Erythroblast (primary cell): Measurements from ENCODE around the gene SCFD2.
A peak's percentile ranks its signal among the peaks of the same experiment; 100 is the strongest.

Source experiments
- DNase-seq, 2 experiments: peaks; one replicate each; lab custom pipeline; 2025; lab: John Stamatoyannopoulos, UW
- GATA1 ChIP-seq: IDR thresholded peaks from 2 replicates; pipeline ENCODE4 v1.6.1; 2011; ENCODE audit warnings: low read depth, mild to moderate bottlenecking, control low read depth, low read length, moderate library complexity
- POLR2A ChIP-seq: IDR thresholded peaks from 2 replicates; pipeline ENCODE4 v1.6.1; 2011; ENCODE audit warnings: mild to moderate bottlenecking, low read length

SCFD2 gene

DNA sequence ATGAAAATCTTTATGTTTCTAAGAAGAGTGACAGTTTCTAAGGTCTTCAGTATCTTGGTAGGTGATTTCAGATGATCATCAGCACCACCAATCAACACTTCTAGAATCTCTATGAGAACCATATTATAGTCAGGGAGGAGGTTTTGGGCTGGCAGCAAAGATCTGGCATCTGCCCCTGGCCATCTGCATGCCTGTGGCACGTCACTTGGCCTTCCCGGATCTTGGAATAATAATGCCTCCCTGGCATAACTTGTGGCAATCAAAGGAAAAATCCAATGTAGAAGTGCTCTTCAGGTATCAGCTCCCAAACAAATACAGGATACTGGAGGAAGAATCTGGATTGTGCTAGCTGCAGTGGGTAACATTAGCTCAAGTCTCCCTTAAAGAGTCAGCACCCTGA, 446.4 kb downstream of the SCFD2 start:
- no peak for TF ChIP-seq GATA1
- TF ChIP-seq POLR2A: no peak
- DNase-seq: no peak

DNA sequence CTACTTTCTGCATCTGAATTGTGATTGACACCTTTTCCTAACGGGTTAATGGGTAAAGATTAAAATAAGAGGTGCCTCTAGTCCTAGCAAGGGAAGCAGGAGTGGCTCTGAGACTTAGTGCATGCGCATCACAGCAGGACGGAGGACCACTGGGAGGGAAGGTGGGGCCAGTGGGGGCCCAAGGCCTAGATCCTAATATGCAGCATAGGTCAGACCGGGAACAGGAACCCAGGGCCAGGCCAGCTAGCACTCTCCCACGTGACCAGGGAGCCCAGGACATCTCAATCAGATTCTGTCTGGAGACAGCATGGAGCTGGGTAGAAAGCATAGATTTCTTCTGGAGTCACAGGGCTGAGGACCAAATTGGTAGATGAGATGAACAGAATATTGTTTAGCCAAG, 448.0 kb downstream of the SCFD2 start:
- TF ChIP-seq POLR2A (no peak), GATA1 (no peak)

DNA sequence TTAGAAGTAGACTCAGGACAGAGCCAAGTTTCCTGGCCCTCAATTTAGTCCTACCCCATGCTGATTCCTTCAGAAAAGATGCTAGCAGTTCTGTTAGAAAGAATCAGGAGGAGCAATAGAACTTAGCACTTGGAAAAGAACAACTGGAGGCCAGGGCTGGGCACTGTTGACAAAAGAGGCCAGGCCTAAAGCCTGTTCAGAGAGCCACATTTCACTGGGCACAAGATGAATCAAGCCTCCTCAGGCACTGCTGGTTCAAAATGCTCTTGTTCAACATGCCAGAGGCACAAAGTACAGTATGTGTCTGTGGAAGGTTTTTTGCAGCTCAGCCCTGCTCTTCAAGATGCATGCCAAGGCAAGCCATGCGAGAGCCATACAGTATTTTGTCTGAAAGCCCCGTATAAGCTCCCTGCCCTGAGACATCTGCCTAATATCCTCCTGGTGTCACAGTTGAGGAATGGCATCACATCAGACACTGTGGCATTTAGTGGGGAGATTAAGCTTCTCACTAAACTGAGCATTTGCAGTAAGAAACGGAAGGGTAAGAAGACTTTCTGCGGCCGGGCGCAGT, 450.0 kb downstream of the SCFD2 start:
- DNase-seq: no peak

More for the DNA sequence above, 448.0 kb downstream of the SCFD2 start:
- no peak for DNase-seq

DNA sequence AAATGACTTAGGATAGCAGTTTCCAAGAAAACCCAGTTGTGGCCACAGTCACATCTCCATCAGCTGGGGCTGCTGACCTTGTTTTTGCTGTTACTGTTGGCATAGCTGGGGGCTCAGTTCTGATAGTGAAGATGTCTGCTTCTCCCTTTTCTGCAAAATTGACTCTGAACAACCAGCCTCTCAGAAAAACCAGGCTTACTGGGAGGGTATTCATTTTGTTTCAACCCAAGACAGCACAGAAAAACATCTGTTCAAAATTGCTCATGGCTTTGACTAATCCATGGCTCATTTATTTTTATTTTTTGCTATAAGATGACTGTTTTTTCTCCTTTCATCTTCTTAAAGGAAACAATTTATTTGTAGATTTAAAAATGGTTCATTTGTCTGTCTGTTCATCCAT, 450.7 kb downstream of the SCFD2 start:
- DNase-seq: no peak
- TF ChIP-seq POLR2A (no peak), GATA1 (no peak)

More for the DNA sequence above, 450.0 kb downstream of the SCFD2 start:
- TF ChIP-seq GATA1: no peak
- TF ChIP-seq POLR2A: no peak

DNA sequence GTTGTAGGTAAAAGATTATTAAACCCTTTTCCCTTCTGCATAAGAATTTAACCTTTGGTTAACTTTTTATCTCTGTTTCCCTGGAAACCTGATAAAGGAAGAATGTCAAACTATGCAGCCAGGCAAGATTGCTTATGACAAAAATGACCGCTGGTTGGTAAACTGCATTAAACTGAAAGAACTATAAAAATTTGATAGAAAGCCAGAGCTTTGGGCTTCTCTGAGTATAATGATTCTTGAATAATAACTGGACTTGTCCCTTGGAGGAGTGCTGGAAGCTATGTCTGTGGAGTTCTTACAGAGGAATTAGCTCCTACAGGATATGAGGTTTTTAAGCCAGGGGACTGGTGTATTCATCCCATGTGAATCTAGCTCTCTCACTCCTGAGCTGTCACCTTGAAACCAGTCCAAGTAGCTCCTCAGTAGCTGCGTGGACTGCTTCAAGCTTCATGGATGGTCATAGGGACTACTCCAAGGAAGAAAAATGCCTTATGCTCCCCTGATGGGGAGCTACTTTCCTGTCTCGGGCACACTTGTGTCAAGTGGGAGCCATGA, 451.7 kb downstream of the SCFD2 start:
- DNase-seq: no peak
- TF ChIP-seq GATA1 (no peak), POLR2A (no peak)

DNA sequence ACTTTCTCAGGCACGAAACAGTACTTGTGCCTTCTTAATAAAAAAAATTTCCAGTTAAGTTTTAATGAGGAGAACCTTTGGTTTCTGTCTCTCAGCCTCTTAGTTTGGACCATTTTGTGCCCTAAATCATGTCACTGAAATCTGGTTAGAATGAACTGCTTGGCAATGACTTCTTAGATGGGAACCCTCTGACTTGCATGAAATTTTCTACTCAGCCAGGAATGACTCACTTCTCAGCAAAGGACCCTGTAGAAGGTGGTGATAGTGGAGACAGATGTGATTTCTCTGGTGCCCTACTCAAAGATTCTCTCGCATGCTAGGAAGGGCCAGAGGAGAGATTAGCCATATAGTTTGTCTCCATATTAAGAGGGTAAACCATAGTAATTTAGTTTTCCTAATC, 453.3 kb downstream of the SCFD2 start:
- DNase-seq: no peak
- no peak for TF ChIP-seq GATA1
- no peak for TF ChIP-seq POLR2A

DNA sequence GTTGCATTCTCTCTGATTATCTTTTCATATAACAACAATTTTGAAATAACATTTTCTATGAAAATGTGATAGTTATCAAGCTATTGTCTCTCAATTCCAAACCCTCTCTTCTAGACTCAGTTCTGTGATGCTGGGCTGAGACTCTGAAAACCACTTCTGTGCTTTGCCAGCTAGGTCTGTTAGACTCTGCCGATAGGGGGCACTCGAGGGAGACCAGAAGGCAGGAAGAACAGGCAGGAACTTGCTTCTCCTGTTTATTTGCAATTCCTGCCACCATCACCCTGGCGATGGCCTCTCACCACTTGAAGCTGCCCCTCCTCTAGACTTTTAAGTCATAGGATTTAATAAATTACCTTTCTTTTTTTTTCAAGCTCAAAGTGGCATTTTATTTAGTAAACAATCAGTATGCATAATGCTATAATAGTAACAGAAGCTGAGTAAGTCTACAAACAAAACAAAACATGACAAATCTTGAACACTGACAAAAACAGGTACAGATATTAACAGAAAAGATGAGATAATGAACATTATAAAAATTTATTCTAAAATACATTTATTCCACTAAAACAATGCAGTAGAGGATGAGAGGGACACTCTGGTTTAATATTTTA, 454.1 kb downstream of the SCFD2 start:
- TF ChIP-seq POLR2A: no peak
- no peak for TF ChIP-seq GATA1
- DNase-seq: peak; percentile 62 to 74

DNA sequence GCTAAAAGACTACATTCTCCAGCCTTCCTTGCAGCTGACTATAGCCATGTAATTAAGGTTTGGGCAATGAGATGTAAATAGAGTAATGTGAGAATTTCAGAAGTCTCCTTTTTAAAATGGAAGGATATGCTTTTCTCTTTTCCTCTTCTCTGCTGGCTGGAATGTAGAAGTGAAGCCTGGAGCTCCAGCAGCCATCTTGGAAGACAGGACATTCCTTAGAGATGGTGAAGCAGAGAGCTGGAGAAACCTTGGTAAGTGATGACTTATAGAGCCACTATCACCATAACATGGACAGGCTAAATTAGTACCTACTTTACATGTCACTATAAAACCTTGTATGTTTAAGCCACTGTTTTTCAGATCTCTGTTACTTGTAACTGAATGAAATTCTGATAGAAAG, 455.7 kb downstream of the SCFD2 start:
- TF ChIP-seq POLR2A: no peak
- TF ChIP-seq GATA1: no peak
- no peak for DNase-seq

DNA sequence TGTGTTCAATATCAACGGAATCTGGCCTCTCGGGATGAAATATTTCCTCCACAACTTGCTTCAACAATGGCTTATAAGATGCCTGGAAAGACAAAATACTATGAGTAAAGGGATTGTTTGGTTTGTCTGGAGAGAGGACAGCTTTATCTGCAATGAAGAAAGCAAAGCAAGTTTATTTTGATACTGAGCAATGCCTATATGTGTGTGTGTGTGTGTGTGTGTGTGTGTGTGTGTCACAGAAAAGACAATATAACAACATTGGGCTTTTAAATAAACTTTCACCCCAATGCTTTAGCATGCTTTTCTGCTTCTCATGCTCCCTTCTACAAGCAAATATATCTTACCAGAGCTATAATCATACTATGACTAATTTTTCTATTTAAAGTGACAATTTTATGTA, 458.4 kb downstream of the SCFD2 start:
- TF ChIP-seq GATA1 (no peak), POLR2A (no peak)
- no peak for DNase-seq

DNA sequence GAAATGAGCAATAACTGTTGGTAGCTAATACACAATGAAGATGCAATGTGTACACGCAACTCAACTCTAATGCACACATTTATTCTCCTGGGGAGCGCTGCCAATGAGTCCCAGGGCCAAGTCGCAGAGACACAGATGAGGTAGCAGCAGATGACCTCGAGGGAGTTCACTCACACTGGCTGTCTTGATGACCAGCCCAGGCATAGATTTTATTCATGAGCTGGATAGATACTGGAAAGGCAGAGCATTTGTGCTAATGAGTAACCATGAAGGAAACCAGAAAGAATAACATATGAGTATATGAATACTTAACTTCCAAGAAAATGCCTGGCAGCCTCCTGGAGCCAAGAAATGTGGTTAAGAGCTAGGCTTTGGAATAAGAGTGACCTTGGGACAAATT, 461.4 kb downstream of the SCFD2 start:
- no peak for DNase-seq
- TF ChIP-seq GATA1 (no peak), POLR2A (no peak)

DNA sequence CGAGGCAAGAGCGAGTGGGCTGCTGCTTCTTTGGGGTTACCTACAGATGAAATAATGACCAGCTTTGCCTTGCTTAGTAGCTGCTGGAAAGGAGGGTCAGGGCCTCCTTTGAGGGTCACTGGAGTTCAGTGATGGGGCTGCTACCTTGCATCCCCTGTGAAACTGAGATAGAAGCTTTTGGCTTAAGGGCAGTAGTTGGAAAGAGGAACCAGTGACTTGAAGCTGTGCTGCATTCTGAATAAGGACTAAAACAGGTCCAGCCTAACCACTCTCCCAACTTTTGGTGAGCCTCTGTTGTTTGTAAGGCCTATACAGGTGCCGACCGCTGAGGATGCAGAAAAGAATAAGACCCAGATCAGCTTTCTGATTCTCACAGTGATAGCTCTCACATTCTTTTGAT, 462.6 kb downstream of the SCFD2 start:
- TF ChIP-seq GATA1 (no peak), POLR2A (no peak)
- no peak for DNase-seq

DNA sequence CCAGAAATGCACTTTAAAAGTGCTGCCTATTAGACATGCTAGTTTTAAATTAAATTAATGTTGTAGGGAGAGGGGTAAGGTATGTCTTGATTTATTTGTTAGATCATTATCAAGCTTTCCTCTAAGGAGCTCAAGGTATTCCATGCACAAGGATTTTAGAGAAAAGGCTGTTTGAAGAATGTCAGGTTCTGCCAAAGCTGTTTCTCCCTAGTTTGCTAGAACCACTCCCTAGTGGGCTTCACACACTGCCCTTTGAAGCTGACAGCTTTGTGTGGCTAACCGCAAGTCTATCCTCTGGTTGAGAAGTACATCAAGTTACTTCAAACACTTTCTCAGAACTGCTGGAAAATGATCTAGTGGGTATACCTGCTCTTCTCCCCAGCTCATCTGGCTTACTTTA, 471.4 kb downstream of the SCFD2 start:
- no peak for DNase-seq
- TF ChIP-seq GATA1 (no peak), POLR2A (no peak)

DNA sequence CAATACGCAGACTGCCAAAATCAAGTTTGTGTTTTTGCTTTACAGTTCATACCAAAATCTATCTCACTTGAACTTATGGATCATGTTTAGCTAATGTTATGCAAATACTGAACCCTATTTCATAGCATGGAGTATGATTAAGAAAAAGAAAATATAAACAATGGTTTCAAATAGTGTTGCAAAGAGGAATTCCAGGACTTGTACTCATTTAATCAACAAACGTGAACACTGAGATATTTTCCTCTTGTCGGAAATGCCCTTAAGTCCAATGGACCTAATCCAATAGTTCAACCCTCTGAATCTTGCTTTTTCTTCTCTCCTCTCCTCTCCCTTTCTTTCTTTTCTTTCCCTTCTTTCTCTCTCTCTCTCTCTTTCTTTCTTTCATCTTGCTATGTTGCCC, 473.0 kb downstream of the SCFD2 start:
- no peak for TF ChIP-seq GATA1
- TF ChIP-seq POLR2A: no peak
- DNase-seq: no peak

DNA sequence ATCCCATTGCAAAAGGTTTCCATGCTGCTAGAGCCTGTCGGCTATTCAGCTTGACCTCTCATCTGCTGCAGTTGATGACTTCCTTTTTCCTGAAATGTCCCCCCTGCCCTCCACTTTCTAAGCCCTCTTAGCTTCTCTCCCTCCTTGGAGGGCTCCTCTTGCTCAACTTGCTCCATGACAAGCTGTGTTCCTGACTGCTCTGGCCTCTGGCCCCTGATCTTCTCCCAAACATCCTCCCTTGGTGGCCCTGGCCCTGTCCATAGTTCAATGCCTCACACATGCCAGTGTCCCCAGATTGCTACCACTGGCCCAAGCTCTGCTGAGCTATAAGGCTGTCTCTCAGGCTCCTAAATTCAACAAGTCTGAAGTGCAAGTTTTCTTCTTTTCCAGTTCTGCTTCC, 474.1 kb downstream of the SCFD2 start:
- TF ChIP-seq GATA1: no peak
- no peak for TF ChIP-seq POLR2A
- DNase-seq: no peak

DNA sequence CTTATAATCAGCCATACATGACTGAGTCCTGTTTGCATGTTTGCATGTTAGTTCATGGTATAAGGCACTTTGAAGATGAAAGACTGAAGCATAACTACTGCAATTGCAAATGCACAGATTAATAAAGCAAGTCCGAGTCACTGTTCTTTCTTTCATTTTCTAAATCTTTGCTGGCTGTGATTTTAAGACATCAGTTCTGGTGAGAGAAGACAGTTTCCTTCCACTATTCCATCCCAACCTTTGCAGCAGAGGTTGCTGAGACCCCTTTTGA, 475.4 kb downstream of the SCFD2 start:
- TF ChIP-seq POLR2A (no peak), GATA1 (no peak)
- DNase-seq: no peak
